ENCODE results near the gene MMP25. TPM values are rescaled to one million over a fixed set of nuclear protein-coding genes. Genes with fewer than 3 reads are reported as not detected.
A peak's percentile ranks its signal among the peaks of the same experiment; 100 is the strongest.

Gene MMP25
- total RNA-seq, 2 experiments from 2014 or later = 0.63 to 5.6 TPM

- ChIA-PET POLR2A (interaction anchor here (0.6 kb wide), 1 partner anchor 100 kb away, joined by 3 read pairs; no protein-coding TSS in a partner anchor), CTCF (ENCODE audit: unreplicated experiment) (interaction anchor here (0.6 to 1.9 kb wide), 3 partner anchors 30 to 71 kb away, joined by 7 to 12 read pairs (median 11); no protein-coding TSS in a partner anchor)
- peak overlapping the region; percentile 75 for H3K4me2 ChIP-seq (ENCODE audit: low read length)
- H3K27ac ChIP-seq (ENCODE audit: low read depth, low read length, poor library complexity, severe bottlenecking) = peak overlapping the region; percentile 39
- H3K79me2 ChIP-seq (ENCODE audit: insufficient read depth, low read depth, low read length) = no peaks in the 10 kb centered on the region
- BruUV-seq (replicated peaks) = no TSS peak
- H3K9me2 ChIP-seq (ENCODE audit: insufficient read depth, low read length) = no peaks in the 10 kb centered on the region
- intact Hi-C loops (cut with micrococcal nuclease; ENCODE audit: unreplicated experiment) = loop anchor here (1.0 to 2.0 kb wide), 6 partner anchors 17 to 108 kb away; no protein-coding TSS in a partner anchor
- peaks cover 31% of the 10 kb centered on the region for H3K4me1 ChIP-seq (ENCODE audit: insufficient read depth, low read length, poor library complexity, severe bottlenecking)
- no peaks in the 10 kb centered on the region for H3K9me3 ChIP-seq (ENCODE audit: low read length)
- no peaks in the 10 kb centered on the region for H4K20me1 ChIP-seq (ENCODE audit: insufficient read depth, low read length)
- H3K36me3 ChIP-seq (ENCODE audit: insufficient read depth, low read length) = no peaks in the 10 kb centered on the region
- peak; percentile 81 for DNase-seq (ENCODE audit: low spot score)
- TF ChIP-seq, protein P1, sequence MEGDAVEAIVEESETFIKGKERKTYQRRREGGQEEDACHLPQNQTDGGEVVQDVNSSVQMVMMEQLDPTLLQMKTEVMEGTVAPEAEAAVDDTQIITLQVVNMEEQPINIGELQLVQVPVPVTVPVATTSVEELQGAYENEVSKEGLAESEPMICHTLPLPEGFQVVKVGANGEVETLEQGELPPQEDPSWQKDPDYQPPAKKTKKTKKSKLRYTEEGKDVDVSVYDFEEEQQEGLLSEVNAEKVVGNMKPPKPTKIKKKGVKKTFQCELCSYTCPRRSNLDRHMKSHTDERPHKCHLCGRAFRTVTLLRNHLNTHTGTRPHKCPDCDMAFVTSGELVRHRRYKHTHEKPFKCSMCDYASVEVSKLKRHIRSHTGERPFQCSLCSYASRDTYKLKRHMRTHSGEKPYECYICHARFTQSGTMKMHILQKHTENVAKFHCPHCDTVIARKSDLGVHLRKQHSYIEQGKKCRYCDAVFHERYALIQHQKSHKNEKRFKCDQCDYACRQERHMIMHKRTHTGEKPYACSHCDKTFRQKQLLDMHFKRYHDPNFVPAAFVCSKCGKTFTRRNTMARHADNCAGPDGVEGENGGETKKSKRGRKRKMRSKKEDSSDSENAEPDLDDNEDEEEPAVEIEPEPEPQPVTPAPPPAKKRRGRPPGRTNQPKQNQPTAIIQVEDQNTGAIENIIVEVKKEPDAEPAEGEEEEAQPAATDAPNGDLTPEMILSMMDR (conservative IDR thresholded peaks at IDR 0.05; ENCODE audit: low read length) = no peak
- TF ChIP-seq EZH2phosphoT487 (IDR thresholded peaks at IDR 0.05; ENCODE audit: borderline replicate concordance, low read depth, low read length) = no peak
- peak overlapping the region; percentile 97 for H2AFZ ChIP-seq (ENCODE audit: low read length)
- H3K4me3 ChIP-seq (ENCODE audit: low read depth, low read length, poor library complexity, severe bottlenecking) = peak overlapping the region; percentile 76
These were observed 12.0 kb downstream of the MMP25 start for GRCh38 chr16:3058139-3059030.

- Histone ChIP-seq H3K4me3 (ENCODE audit: low read depth, low read length, poor library complexity, severe bottlenecking) (peak overlapping the region; percentile 76), H3K9me3 (ENCODE audit: low read length) (no peaks in the 10 kb centered on the region), H3K4me1 (ENCODE audit: insufficient read depth, low read length, poor library complexity, severe bottlenecking) (peaks cover 31% of the 10 kb centered on the region), H2AFZ (ENCODE audit: low read length) (peak overlapping the region; percentile 97), H3K79me2 (ENCODE audit: insufficient read depth, low read depth, low read length) (no peaks in the 10 kb centered on the region), H4K20me1 (ENCODE audit: insufficient read depth, low read length) (no peaks in the 10 kb centered on the region), H3K27ac (ENCODE audit: low read depth, low read length, poor library complexity, severe bottlenecking) (peak overlapping the region; percentile 39), H3K4me2 (ENCODE audit: low read length) (peak overlapping the region; percentile 75), H3K9me2 (ENCODE audit: insufficient read depth, low read length) (no peaks in the 10 kb centered on the region), H3K36me3 (ENCODE audit: insufficient read depth, low read length) (no peaks in the 10 kb centered on the region)
- no peak for TF ChIP-seq EZH2phosphoT487 (IDR thresholded peaks at IDR 0.05; ENCODE audit: borderline replicate concordance, low read depth, low read length)
- TF ChIP-seq, protein P1 (conservative IDR thresholded peaks at IDR 0.05; ENCODE audit: low read length) = peak; percentile 79
- POLR2A ChIA-PET = interaction anchor here (0.6 kb wide), 1 partner anchor 99 kb away, joined by 3 read pairs; no protein-coding TSS in a partner anchor
- intact Hi-C loops (cut with micrococcal nuclease; ENCODE audit: unreplicated experiment) = loop anchor here (1.0 to 2.0 kb wide), 5 partner anchors 16 to 108 kb away; no protein-coding TSS in a partner anchor
- CTCF ChIA-PET (ENCODE audit: unreplicated experiment) = interaction anchor here (0.6 to 1.9 kb wide), 5 partner anchors 25 to 76 kb away, joined by 3 to 12 read pairs (median 7); partner anchors contain the start of gene ZNF213
- peak; percentile 92 for DNase-seq (ENCODE audit: low spot score)
- BruUV-seq (replicated peaks) = no TSS peak
These were observed 12.8 kb downstream of the MMP25 start for GRCh38 chr16:3059041-3059722.

All from OCI-LY7 (cell line).